ENCODE measurements around the gene COL27A1.

- no peak for TF ChIP-seq CTCF (IDR thresholded peaks at IDR 0.05 in 2 of 3, conservative IDR thresholded peaks at IDR 0.05 in 1 of 3; ENCODE audit: borderline replicate concordance in 1 of 3, insufficient read depth in 1 of 3, low read depth in 2 of 3, low read length in 2 of 3)
- no peak for TF ChIP-seq REST (IDR thresholded peaks at IDR 0.05; ENCODE audit: low read depth)
- TF ChIP-seq TCF7L2 (IDR thresholded peaks at IDR 0.05; ENCODE audit: borderline replicate concordance, extremely low read depth, insufficient read depth, insufficient read length): no peak
- no peak for TF ChIP-seq YY1 (IDR thresholded peaks at IDR 0.05; ENCODE audit: extremely low read depth, insufficient replicate concordance, low read depth, low read length)
- TF ChIP-seq EZH2 (IDR thresholded peaks at IDR 0.05): no peak
Observed at GRCh38 chr9:114138552-114138971, 16.8 kb upstream of the COL27A1 start.

All from HCT116 (cell line).